H1 (cell line): Measurements from ENCODE around the gene ANGPTL2.

ENCODE experiments used
- BRCA1 ChIP-seq: IDR thresholded peaks from 2 replicates; pipeline ENCODE4 v1.6.1; 2012; ENCODE audit warnings: low read depth, low read length, improper control_type of control experiment
- CEBPB ChIP-seq: IDR thresholded peaks from 2 replicates; pipeline ENCODE4 v1.6.1; 2012; ENCODE audit warnings: low read depth, low read length
- EZH2 ChIP-seq: fragments of 200-600 bp; sonication (generic); IDR thresholded peaks from 2 replicates; pipeline ENCODE4 v1.7.1; 2012; ENCODE audit warnings: low read depth, mild to moderate bottlenecking, moderate library complexity, low read length, inconsistent platforms; ENCODE audit not compliant: severe bottlenecking
- JUND ChIP-seq: IDR thresholded peaks from 2 replicates; pipeline ENCODE4 v1.6.1; 2011; ENCODE audit warnings: mild to moderate bottlenecking, improper control_type of control experiment, low read length
- MAFK ChIP-seq: IDR thresholded peaks from 2 replicates; pipeline ENCODE4 v1.6.1; 2012; ENCODE audit warnings: low read depth, mild to moderate bottlenecking, improper control_type of control experiment, low read length
- NRF1 ChIP-seq: IDR thresholded peaks from 2 replicates; pipeline ENCODE4 v1.6.1; 2011; ENCODE audit warnings: mild to moderate bottlenecking, low read depth, low read length, improper control_type of control experiment
- POLR2A ChIP-seq, 2 experiments: IDR thresholded peaks; 1 replicate in 1 of 2; 2 replicates in 1 of 2; pipeline ENCODE4 v1.6.1; 2011; ENCODE audit warnings: low read depth in 2 of 2, low read length in 2 of 2, mild to moderate bottlenecking in 2 of 2; ENCODE audit errors: control extremely low read depth in 1 of 2
- SAP30 ChIP-seq: fragments of 300-600 bp; sonication (generic); IDR thresholded peaks from 2 replicates; pipeline ENCODE4 v1.7.1; 2012; ENCODE audit warnings: low read length, moderate library complexity, mild to moderate bottlenecking, inconsistent platforms; ENCODE audit not compliant: insufficient read depth, insufficient replicate concordance
- SUZ12 ChIP-seq: fragments of 200-600 bp; sonication (generic); IDR thresholded peaks from 2 replicates; pipeline ENCODE4 v1.6.1; 2012; ENCODE audit warnings: mild to moderate bottlenecking, inconsistent platforms, low read length, moderate library complexity, mixed read lengths
- TF ChIP-seq, protein P1 (sequence below), 3 experiments: IDR thresholded peaks; 1 replicate in 2 of 3; 2 replicates in 1 of 3; pipeline versions ENCODE4 v1.5.1 to v1.6.1; 2011; ENCODE audit warnings: low read length in 3 of 3, mild to moderate bottlenecking in 3 of 3, inconsistent platforms in 2 of 3, low read depth in 1 of 3, moderate library complexity in 1 of 3; ENCODE audit not compliant: insufficient read depth in 1 of 3; ENCODE audit errors: control extremely low read depth in 1 of 3
- TF ChIP-seq, protein P2 (sequence below): IDR thresholded peaks from 2 replicates; pipeline ENCODE4 v1.6.1; 2011; ENCODE audit warnings: low read depth, mild to moderate bottlenecking, low read length; ENCODE audit not compliant: insufficient read depth

DNA sequence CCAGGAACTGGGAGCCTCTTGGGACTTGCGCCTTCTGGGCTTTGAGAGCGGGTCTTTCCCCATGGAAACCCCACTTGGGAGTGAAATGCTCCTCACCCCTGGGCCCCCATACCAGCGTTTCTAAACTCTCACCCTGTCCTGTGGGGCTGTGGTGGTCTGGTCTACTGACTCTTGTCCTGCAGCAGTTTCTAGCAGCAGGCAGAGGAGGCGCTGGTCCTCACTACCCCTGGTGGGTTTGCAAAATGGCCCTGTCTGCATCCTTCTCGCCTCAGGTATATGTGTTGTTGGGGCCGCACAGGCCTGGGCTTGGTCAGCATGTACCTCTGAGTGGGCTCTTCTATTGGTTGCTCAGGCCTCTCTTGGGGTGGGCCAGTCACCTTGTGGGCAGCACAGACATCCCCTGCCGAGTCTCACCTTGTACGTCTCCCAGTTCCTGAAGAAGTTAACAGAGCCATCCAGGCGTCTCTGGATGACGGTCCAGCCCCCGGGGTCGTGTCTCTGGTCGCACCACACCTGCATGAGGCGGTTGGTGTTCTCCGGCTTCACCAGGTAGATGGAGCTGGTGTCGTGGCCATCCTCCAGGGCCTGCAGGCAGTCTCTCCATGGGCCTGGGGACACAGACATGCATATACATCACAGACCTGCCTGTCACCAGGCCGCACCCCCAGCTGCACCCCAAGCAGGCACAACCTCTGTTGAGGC, 29.0 kb downstream of the ANGPTL2 start:
- TF ChIP-seq CEBPB (no peak), JUND (no peak), POLR2A (IDR thresholded peaks at IDR 0.05; ENCODE audit: control extremely low read depth in 1 of 2, low read depth in 2 of 2, low read length in 2 of 2) (no peak), EZH2 (no peak), SAP30 (no peak), MAFK (no peak), SUZ12 (no peak), BRCA1 (no peak), NRF1 (no peak)
- TF ChIP-seq, protein P1, sequence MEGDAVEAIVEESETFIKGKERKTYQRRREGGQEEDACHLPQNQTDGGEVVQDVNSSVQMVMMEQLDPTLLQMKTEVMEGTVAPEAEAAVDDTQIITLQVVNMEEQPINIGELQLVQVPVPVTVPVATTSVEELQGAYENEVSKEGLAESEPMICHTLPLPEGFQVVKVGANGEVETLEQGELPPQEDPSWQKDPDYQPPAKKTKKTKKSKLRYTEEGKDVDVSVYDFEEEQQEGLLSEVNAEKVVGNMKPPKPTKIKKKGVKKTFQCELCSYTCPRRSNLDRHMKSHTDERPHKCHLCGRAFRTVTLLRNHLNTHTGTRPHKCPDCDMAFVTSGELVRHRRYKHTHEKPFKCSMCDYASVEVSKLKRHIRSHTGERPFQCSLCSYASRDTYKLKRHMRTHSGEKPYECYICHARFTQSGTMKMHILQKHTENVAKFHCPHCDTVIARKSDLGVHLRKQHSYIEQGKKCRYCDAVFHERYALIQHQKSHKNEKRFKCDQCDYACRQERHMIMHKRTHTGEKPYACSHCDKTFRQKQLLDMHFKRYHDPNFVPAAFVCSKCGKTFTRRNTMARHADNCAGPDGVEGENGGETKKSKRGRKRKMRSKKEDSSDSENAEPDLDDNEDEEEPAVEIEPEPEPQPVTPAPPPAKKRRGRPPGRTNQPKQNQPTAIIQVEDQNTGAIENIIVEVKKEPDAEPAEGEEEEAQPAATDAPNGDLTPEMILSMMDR (IDR thresholded peaks at IDR 0.05; ENCODE audit: control extremely low read depth in 1 of 3, insufficient read depth in 1 of 3, low read depth in 1 of 3, low read length in 3 of 3) = peak; percentile 31 to 54 (median 53); a peak in 3 of 4 replicates
- TF ChIP-seq, protein P2, sequence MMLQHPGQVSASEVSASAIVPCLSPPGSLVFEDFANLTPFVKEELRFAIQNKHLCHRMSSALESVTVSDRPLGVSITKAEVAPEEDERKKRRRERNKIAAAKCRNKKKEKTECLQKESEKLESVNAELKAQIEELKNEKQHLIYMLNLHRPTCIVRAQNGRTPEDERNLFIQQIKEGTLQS = no peak
